ENCODE data around the gene ARHGEF12. TPM values are rescaled to one million over a fixed set of nuclear protein-coding genes. Genes with fewer than 3 reads are reported as not detected.

ARHGEF12 gene
- total RNA-seq, 4 donors from 2014 or later, result 75.9 to 116 (median 94.3) TPM

GRCh38 chr11:120336641-120337354 lies 585 bp downstream of the ARHGEF12 start:
- H3K27ac ChIP-seq, result peak overlapping the region; percentile 94 to 100 (median 98)
- no peaks in the 10 kb centered on the region for H3K27me3 ChIP-seq
- no peaks in the 10 kb centered on the region for H3K36me3 ChIP-seq
- H3K4me1 ChIP-seq, result peaks cover 8 to 50% (median 37%) of the 10 kb centered on the region in 4 donors
- intact Hi-C loops (cut with DNase I; ENCODE audit: low total_unique reads) (no loop called here), in situ Hi-C loops (cut with MboI; ENCODE audit: low pct_ligation_motif_present in 1 of 4, low pct_unique_long_range_greater_than_20kb in 1 of 4, low sequenced_read_pairs in 3 of 4) (loop anchor here in 1 of 4 donors (25.0 kb wide), 1 partner anchor 101 kb away; no protein-coding TSS in a partner anchor)
- 1% methylated on average over 56 of the region's 56 CpGs; no CpG with 5 or more reads in 1 of the 2 donors for WGBS, 2 donors (ENCODE audit: low coverage in 1 of 2)
- DNase-seq, result peak; percentile 62
- no peaks in the 10 kb centered on the region for H3K9me3 ChIP-seq
- TF ChIP-seq CTCF (IDR thresholded peaks at IDR 0.05) (no peak), POLR2AphosphoS5 (IDR thresholded peaks at IDR 0.05) (peak in 1 of 3 donors; percentile 1)
- H3K4me3 ChIP-seq, result peak overlapping the region; percentile 72 to 99 (median 82)

DNA sequence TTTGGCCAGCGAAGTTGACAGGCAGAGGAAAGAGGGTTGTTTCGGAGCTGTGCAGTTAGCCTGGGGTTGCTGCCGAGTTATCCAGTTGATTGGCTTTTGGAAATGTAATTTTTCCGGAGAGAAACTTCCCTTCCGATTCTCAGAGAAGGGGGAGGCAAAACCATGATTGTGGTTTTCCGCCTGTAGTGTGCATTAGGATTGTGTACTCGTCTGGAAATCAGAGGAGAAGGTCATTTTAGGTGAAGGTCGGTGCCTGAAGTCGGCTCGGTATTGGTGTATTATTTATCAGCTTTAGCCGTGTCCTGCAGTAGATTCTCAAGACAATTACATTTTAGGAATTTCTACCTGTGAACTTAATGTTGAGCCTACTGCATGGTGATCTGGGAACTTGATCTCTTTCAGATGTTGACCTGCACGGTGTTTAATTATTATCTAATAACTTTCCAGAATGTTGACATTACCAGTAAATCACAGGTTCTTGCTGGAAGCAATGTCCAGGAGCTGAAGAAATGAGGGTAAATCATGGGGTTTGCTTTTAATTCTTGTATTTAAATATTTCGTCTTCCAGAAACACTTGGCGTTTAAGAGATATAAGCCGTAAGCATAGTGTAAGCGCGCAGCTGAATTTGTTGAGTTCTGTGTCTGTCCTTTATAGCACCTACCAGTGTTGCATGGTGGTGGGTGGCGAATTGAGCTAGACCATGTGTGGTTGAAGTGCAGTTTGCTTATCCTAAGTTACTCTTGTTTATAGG lies 1.3 kb downstream of the ARHGEF12 start:
- DNase-seq, result no peak
- Histone ChIP-seq H3K9me3 (no peaks in the 10 kb centered on the region), H3K4me1 (peaks cover 8 to 55% (median 37%) of the 10 kb centered on the region in 4 donors), H3K27ac (peak overlapping the region; percentile 94 to 100 (median 98)), H3K36me3 (no peaks in the 10 kb centered on the region), H3K4me3 (peak overlapping the region; percentile 72 to 99 (median 82)), H3K27me3 (no peaks in the 10 kb centered on the region)
- in situ Hi-C loops (cut with MboI; ENCODE audit: low pct_ligation_motif_present in 1 of 4, low pct_unique_long_range_greater_than_20kb in 1 of 4, low sequenced_read_pairs in 3 of 4) (loop anchor here in 1 of 4 donors (25.0 kb wide), 1 partner anchor 100 kb away; no protein-coding TSS in a partner anchor), intact Hi-C loops (cut with DNase I; ENCODE audit: low total_unique reads) (no loop called here)
- TF ChIP-seq POLR2A (IDR thresholded peaks at IDR 0.05), result no peak
- TF ChIP-seq EP300 (IDR thresholded peaks at IDR 0.05; ENCODE audit: low read depth), result no peak
- TF ChIP-seq POLR2AphosphoS5 (IDR thresholded peaks at IDR 0.05), result no peak
- no peak for TF ChIP-seq CTCF (IDR thresholded peaks at IDR 0.05)
- WGBS, 2 donors (ENCODE audit: low coverage in 1 of 2), result 7 to 12% methylated on average over 11 to 18 of the region's 18 CpGs

DNA sequence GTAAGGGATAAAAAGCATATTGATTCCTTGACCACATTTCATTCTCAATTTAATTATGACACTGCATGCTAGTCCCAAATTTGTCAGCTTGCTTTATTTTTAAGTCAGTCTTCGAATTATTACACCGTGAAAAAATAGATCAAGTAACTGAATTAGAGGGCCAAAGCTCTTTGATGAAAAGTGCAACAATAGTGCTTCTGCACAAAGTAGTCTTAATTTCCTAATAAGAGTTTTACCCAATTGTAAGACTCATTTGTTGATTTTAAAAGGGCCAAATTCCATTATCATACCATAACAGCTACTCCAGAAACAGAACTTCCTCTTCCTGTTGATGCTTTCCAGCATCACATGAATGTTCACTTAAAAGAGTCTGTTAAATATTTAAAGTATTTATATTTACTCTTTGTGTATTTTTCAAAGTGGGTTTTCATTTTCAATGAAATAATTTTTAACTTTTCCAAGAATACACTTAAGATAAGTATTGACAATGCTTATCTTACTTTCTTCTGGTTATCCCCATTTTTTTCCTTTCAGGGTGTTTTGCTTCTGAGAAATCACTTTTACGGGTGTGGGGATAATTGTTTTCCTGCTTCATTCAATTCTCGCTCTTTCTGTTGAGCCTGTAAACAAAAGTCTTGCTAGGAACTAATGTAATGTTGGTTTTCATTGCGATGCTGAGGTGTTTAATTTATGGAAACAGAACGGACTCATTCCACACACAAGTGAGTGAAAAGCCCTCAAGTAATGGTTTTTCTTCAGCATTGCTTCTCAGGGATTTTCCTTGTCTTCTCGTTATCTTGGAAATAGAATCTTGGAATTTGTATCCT lies 2.1 kb downstream of the ARHGEF12 start:
- no peak for TF ChIP-seq CTCF (IDR thresholded peaks at IDR 0.05)
- peak in 1 of 3 donors; percentile 33 for TF ChIP-seq POLR2AphosphoS5 (IDR thresholded peaks at IDR 0.05)
- no peak for TF ChIP-seq EP300 (IDR thresholded peaks at IDR 0.05; ENCODE audit: low read depth)
- peak; percentile 8 for TF ChIP-seq POLR2A (IDR thresholded peaks at IDR 0.05)
- H3K4me1 ChIP-seq, result peaks cover 11 to 60% (median 38%) of the 10 kb centered on the region in 4 donors
- in situ Hi-C loops (cut with MboI; ENCODE audit: low pct_ligation_motif_present in 1 of 4, low pct_unique_long_range_greater_than_20kb in 1 of 4, low sequenced_read_pairs in 3 of 4), result loop anchor here in 1 of 4 donors (25.0 kb wide), 1 partner anchor 99 kb away; no protein-coding TSS in a partner anchor
- intact Hi-C loops (cut with DNase I; ENCODE audit: low total_unique reads), result no loop called here
- DNase-seq, result no peak
- H3K9me3 ChIP-seq, result no peaks in the 10 kb centered on the region
- H3K27me3 ChIP-seq, result no peaks in the 10 kb centered on the region
- no peaks in the 10 kb centered on the region for H3K36me3 ChIP-seq
- peak overlapping the region; percentile 72 to 99 (median 82) for H3K4me3 ChIP-seq
- peak overlapping the region; percentile 94 to 100 (median 98) for H3K27ac ChIP-seq
- 35% methylated on average over 7 of the region's 7 CpGs for WGBS, 2 donors (ENCODE audit: low coverage in 1 of 2)

All from transverse colon (tissue), 4 donors.